IMR-90 (cell line): Measurements from ENCODE around the gene ARHGAP15. TPM values are rescaled to one million over a fixed set of nuclear protein-coding genes. Genes with fewer than 3 reads are reported as not detected.

Experiments
- ATAC-seq: fragments of 200-7000 bp; cut with Tn5 transposase; 2 replicates; pipeline ENCODE4 v1.9.1; 2020; ENCODE audit warnings: low read depth, mild to moderate bottlenecking, moderate library complexity
- BruUV-seq: library from RNA; stranded (reverse); fragments of 400-500 nt; replicated peaks from 2 replicates; lab custom pipeline; 2021; lab: Mats Ljungman, UMichigan
- CTCF ChIA-PET: fragments of 300-600 bp; formaldehyde crosslinking; extraction: SDS; loops from one replicate; lab custom pipeline; 2021; ENCODE audit warnings: antibody characterized with exemption; lab: Yijun Ruan, JAX
- POLR2A ChIA-PET: fragments of 300-600 bp; sonication (Branson Sonifier 250); formaldehyde crosslinking; loops from one replicate; lab custom pipeline; 2022; ENCODE audit warnings: antibody characterized with exemption; ENCODE audit not compliant: unreplicated experiment; lab: Charles Lee
- DNase-seq: peaks from one replicate; pipeline ENCODE4 v3.0.0; 2013
- H2AFZ ChIP-seq: replicated peaks from 2 replicates; pipeline ENCODE3; 2013; ENCODE audit warnings: low read length, mild to moderate bottlenecking; ENCODE audit not compliant: poor library complexity
- H2AK5ac ChIP-seq: 2 replicates; pipeline ENCODE4 v1.6.1; 2013; ENCODE audit warnings: low read depth, low read length, inconsistent platforms
- H2AK9ac ChIP-seq: replicated peaks from 2 replicates; pipeline ENCODE3; 2013; ENCODE audit warnings: mild to moderate bottlenecking, low read depth, low read length, moderate library complexity; ENCODE audit not compliant: poor library complexity
- H2BK120ac ChIP-seq: 2 replicates; pipeline ENCODE4 v1.6.1; 2013; ENCODE audit warnings: low read depth, low read length, inconsistent platforms
- H2BK15ac ChIP-seq: 3 replicates; pipeline ENCODE4 v1.6.1; 2013; ENCODE audit warnings: low read depth, low read length, inconsistent platforms
- H2BK20ac ChIP-seq: 2 replicates; pipeline ENCODE4 v1.6.1; 2013; ENCODE audit warnings: low read depth, mild to moderate bottlenecking, inconsistent platforms, low read length, moderate library complexity
- H2BK5ac ChIP-seq: 2 replicates; pipeline ENCODE4 v1.6.1; 2013; ENCODE audit warnings: mild to moderate bottlenecking, low read depth, low read length, inconsistent platforms; ENCODE audit not compliant: poor library complexity, severe bottlenecking
- H3K14ac ChIP-seq: replicated peaks from 2 replicates; pipeline ENCODE4 v1.6.1; 2013; ENCODE audit warnings: low read depth, low read length, inconsistent platforms
- H3K18ac ChIP-seq: 2 replicates; pipeline ENCODE4 v1.6.1; 2013; ENCODE audit warnings: low read depth, low read length, control low read depth
- H3K23ac ChIP-seq: 2 replicates; pipeline ENCODE4 v1.6.1; 2013; ENCODE audit warnings: low read depth, low read length, inconsistent platforms
- H3K27ac ChIP-seq: 2 replicates; pipeline ENCODE4 v1.5.1; 2013; ENCODE audit warnings: mild to moderate bottlenecking, control low read depth, low read length; ENCODE audit not compliant: insufficient read depth
- H3K27me3 ChIP-seq: 2 replicates; pipeline ENCODE4 v1.6.1; 2013; ENCODE audit warnings: low read length; ENCODE audit not compliant: control insufficient read depth, insufficient read depth
- H3K36me3 ChIP-seq: 2 replicates; pipeline ENCODE4 v1.6.1; 2013; ENCODE audit warnings: low read length, mixed read lengths; ENCODE audit not compliant: control insufficient read depth, insufficient read depth
- H3K4ac ChIP-seq: 2 replicates; pipeline ENCODE4 v1.6.1; 2013; ENCODE audit warnings: low read depth, low read length, inconsistent platforms
- H3K4me1 ChIP-seq: 2 replicates; pipeline ENCODE4 v1.6.1; 2013; ENCODE audit warnings: low read length, mixed read lengths; ENCODE audit not compliant: control insufficient read depth, insufficient read depth
- H3K4me2 ChIP-seq: 2 replicates; pipeline ENCODE4 v1.6.1; 2013; ENCODE audit warnings: low read depth, mild to moderate bottlenecking, control low read depth, low read length, moderate library complexity
- H3K4me3 ChIP-seq: 2 replicates; pipeline ENCODE4 v1.5.1; 2013; ENCODE audit warnings: low read depth, mild to moderate bottlenecking, control low read depth, low read length, moderate library complexity; ENCODE audit not compliant: insufficient read depth
- H3K56ac ChIP-seq: 2 replicates; pipeline ENCODE4 v1.6.1; 2013; ENCODE audit warnings: low read length, inconsistent platforms; ENCODE audit not compliant: insufficient read depth; ENCODE audit errors: extremely low read depth
- H3K79me1 ChIP-seq, 2 experiments: 2 replicates each; pipeline ENCODE4 v1.6.1; 2013; ENCODE audit warnings: low read length in 2 of 2, inconsistent platforms in 1 of 2, low read depth in 1 of 2
- H3K9ac ChIP-seq: 2 replicates; pipeline ENCODE4 v1.6.1; 2013; ENCODE audit warnings: low read depth, low read length, control low read depth
- H3K9me1 ChIP-seq: 2 replicates; pipeline ENCODE4 v1.6.1; 2013; ENCODE audit warnings: low read length, inconsistent platforms; ENCODE audit not compliant: insufficient read depth
- H3K9me3 ChIP-seq: 2 replicates; pipeline ENCODE4 v1.6.1; 2013; ENCODE audit warnings: low read length; ENCODE audit not compliant: control insufficient read depth, insufficient read depth
- H4K20me1 ChIP-seq: 2 replicates; pipeline ENCODE4 v1.6.1; 2013; ENCODE audit warnings: low read length, inconsistent platforms; ENCODE audit not compliant: insufficient read depth
- H4K5ac ChIP-seq: 2 replicates; pipeline ENCODE4 v1.6.1; 2013; ENCODE audit warnings: mild to moderate bottlenecking, low read depth, low read length, control low read depth
- H4K8ac ChIP-seq, 2 experiments: 2 replicates each; pipeline ENCODE4 v1.6.1; 2013; ENCODE audit warnings: low read depth in 2 of 2, low read length in 2 of 2, control low read depth in 1 of 2, inconsistent platforms in 1 of 2
- H4K91ac ChIP-seq: 2 replicates; pipeline ENCODE4 v1.6.1; 2013; ENCODE audit warnings: low read depth, low read length, inconsistent platforms; ENCODE audit not compliant: insufficient read depth
- RFX5 ChIP-seq: IDR thresholded peaks from 2 replicates; pipeline ENCODE4 v1.8.0; 2012; ENCODE audit warnings: low read depth, mild to moderate bottlenecking, low read length, moderate library complexity
- WGBS, 2 experiments: methylation state at CpG; one replicate each; pipeline versions ENCODE4 v1.1.5 to v1.1.7; 2013; ENCODE audit warnings: missing lambda C conversion rate in 2 of 2; ENCODE audit not compliant: insufficient read length in 1 of 2; ENCODE audit errors: extremely low coverage in 2 of 2; 5-methylcytosine and 5-hydroxymethylcytosine counted together
- dilution Hi-C: fragments of 300-500 bp; cut with HindIII; formaldehyde crosslinking; loops from one replicate; pipeline ENCODE4 v1.14.3; 2018; ENCODE audit warnings: low sequenced_read_pairs; ENCODE audit not compliant: unreplicated experiment
- in situ Hi-C: fragments of 300-500 bp; cut with MboI; formaldehyde crosslinking; loops from 3 replicates; pipeline ENCODE4 v1.14.3; 2019; ENCODE audit warnings: low sequenced_read_pairs, inconsistent platforms, mixed read lengths
- intact Hi-C: fragments of 100-400 bp; cut with micrococcal nuclease; formaldehyde crosslinking; loops from 2 replicates; pipeline ENCODE4 v1.10.0; 2022
- polyA plus RNA-seq, 3 experiments: library from polyadenylated mRNA; depleted of rRNA; stranded (reverse); fragments of >200 nt; gene quantifications; 2 replicates each; pipeline ENCODE4 v1.2.3, GENCODE V29; 2012; ENCODE audit warnings: low replicate concordance in 1 of 3
- total RNA-seq: library from RNA; depleted of rRNA; stranded (reverse); fragments of >200 nt; gene quantifications from 2 replicates; pipeline ENCODE4 v1.2.3, GENCODE V29; 2012

Gene ARHGAP15
- total and polyA plus RNA-seq, 2 of the 4 experiments (the other 2 are of a cell fraction), result not detected

- Histone ChIP-seq H4K5ac (no peak overlapping the region), H3K4me2 (no peak overlapping the region), H2AFZ (no peak overlapping the region), H3K18ac (no peak overlapping the region), H4K20me1 (no peaks in the 10 kb centered on the region), H2BK20ac (no peak overlapping the region), H2BK15ac (no peak overlapping the region), H2BK120ac (no peak overlapping the region), H2AK9ac (no peak overlapping the region), H3K27ac (no peak overlapping the region), H4K8ac (no peak overlapping the region), H3K4me1 (no peaks in the 10 kb centered on the region), H2AK5ac (no peak overlapping the region), H3K79me1 (no peaks in the 10 kb centered on the region), H3K4ac (no peak overlapping the region), H3K4me3 (no peak overlapping the region), H2BK5ac (no peak overlapping the region), H3K9me1 (no peaks in the 10 kb centered on the region), H3K56ac (no peak overlapping the region), H4K91ac (no peak overlapping the region), H3K9me3 (no peaks in the 10 kb centered on the region), H3K27me3 (peaks cover 4% of the 10 kb centered on the region), H3K36me3 (no peaks in the 10 kb centered on the region), H3K14ac (no peak overlapping the region), H3K23ac (no peak overlapping the region), H3K9ac (no peak overlapping the region)
- in situ Hi-C loops, result no loop called here
- dilution Hi-C loops, result no loop called here
- no TSS peak for BruUV-seq
- intact Hi-C loops, result no loop called here
- WGBS, 2 experiments, result no CpG with 5 or more reads among the region's 2 CpGs
- CTCF ChIA-PET, result interaction anchor here (0.6 to 1.3 kb wide), 4 partner anchors 8 to 1344 kb away, joined by 3 read pairs; no protein-coding TSS in a partner anchor
- no peak for ATAC-seq
- POLR2A ChIA-PET, result no interaction called here
- no peak for TF ChIP-seq RFX5
- DNase-seq, result no peak
Observed at GRCh38 chr2:143125717-143126116, 3.5 kb upstream of the ARHGAP15 start.
